Mucosa of gallbladder (tissue), 1 donor: ENCODE results near the gene GALNT9. TPM values are rescaled to one million over a fixed set of nuclear protein-coding genes. Genes with fewer than 3 reads are reported as not detected.
"Not testable (repeated sequence)": the region's sequence is repeated elsewhere in the genome, so short reads cannot be mapped to it uniquely, and the experiment has no call there.

Experiments used
- DNase-seq: peaks from one replicate; pipeline ENCODE4 v3.0.0-alpha.2; 2020; ENCODE audit warnings: low spot score
- total RNA-seq: library from RNA; stranded (reverse); gene quantifications from one replicate; pipeline ENCODE4 v1.2.1, GENCODE V29; 2021
- donor health status: DM: no; HTN: no; CAD: no.

GALNT9 gene
- total RNA-seq, 1 donor from 2014 or later, result 0.12 TPM

GRCh38 chr12:132159555-132160003 lies 169.8 kb downstream of the GALNT9 start:
- DNase-seq, result no peak

GRCh38 chr12:132158677-132159554 lies 170.5 kb downstream of the GALNT9 start:
- no peak for DNase-seq

GRCh38 chr12:132157733-132158409 lies 171.5 kb downstream of the GALNT9 start:
- no peak for DNase-seq

GRCh38 chr12:132156573-132157325 lies 172.6 kb downstream of the GALNT9 start:
- no peak for DNase-seq

GRCh38 chr12:132155771-132156572 lies 173.4 kb downstream of the GALNT9 start:
- no peak for DNase-seq

GRCh38 chr12:132154941-132155770 lies 174.2 kb downstream of the GALNT9 start:
- no peak for DNase-seq

GRCh38 chr12:132154341-132154761 lies 175.0 kb downstream of the GALNT9 start:
- no peak for DNase-seq

- peak; percentile 49 for DNase-seq
These were observed 175.7 kb downstream of the GALNT9 start for GRCh38 chr12:132153501-132154340.

- no peak for DNase-seq
These were observed 176.4 kb downstream of the GALNT9 start for GRCh38 chr12:132152953-132153352.

- DNase-seq, result no peak
These were observed 177.0 kb downstream of the GALNT9 start for GRCh38 chr12:132152411-132152821.

GRCh38 chr12:132151766-132152410 lies 177.5 kb downstream of the GALNT9 start:
- no peak for DNase-seq

- DNase-seq, result no peak
These were observed 178.1 kb downstream of the GALNT9 start for GRCh38 chr12:132151145-132151765.

GRCh38 chr12:132150780-132151144 lies 178.6 kb downstream of the GALNT9 start:
- DNase-seq, result no peak

GRCh38 chr12:132149526-132149925 lies 179.9 kb downstream of the GALNT9 start:
- DNase-seq, result not testable (repeated sequence)

GRCh38 chr12:132148368-132149045 lies 180.9 kb downstream of the GALNT9 start:
- DNase-seq, result no peak

GRCh38 chr12:132147423-132148367 lies 181.7 kb downstream of the GALNT9 start:
- DNase-seq, result no peak
